Fibroblast of mammary gland (primary cell): ENCODE results near the gene LZIC.

Experiments
- DNase-seq: peaks from one replicate; pipeline ENCODE4 v3.0.0-alpha.2; 2010; ENCODE audit warnings: low read depth
- H3K4me3 ChIP-seq: 2 replicates; pipeline ENCODE4 v1.5.1; 2011; ENCODE audit warnings: low read depth, mild to moderate bottlenecking, low read length, moderate library complexity; ENCODE audit not compliant: control insufficient read depth
- CTCF ChIP-seq: conservative IDR thresholded peaks from 2 replicates; pipeline ENCODE4 v1.5.1; 2011; ENCODE audit warnings: low read depth, low read length, inconsistent platforms; ENCODE audit not compliant: control insufficient read depth, insufficient read depth

LZIC gene

DNA sequence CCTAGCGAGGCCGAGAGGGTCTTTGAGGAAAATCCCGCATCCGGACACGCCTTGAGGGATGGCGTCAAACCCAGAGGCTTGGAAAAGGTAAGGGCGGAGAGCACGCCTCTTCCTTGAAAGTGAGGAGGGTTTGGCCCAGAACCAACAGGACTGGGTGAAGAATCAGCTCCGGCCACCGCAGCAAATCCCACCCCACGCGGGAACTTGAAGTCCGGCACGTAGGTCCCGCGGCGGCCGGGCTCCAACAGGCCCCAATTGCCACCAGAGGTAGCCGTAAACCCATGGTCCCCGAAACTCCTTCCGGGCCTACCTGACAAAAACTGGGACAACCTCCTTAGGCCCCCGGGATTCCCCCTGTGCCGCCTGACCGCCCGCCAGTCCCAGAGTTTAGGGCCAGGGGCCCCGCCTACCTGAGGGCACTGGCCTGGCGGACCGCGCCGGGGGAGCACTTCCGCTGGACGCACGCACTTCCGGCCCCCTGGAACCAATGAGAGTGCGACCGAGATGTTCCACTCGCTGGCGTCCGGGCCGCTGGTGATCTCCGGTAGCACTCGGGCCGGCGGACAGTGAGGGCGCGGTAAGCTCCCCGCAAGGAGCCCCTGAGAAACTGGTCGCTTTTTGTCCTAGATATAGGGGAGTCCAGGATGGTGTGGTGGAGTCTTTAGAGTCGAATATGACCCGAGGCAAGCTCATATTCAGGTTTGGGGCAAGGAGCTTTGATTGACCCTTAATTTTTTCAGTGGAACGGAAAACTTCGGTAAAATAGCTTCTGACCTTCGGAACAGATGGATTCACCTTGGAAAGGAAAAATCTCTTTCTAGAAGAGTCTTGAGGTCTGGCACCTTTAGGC is at the start of gene LZIC, which contains the start of gene NMNAT1:
Gene LZIC, minus strand, starts transcription at position 453 of the 850 bp plus-strand sequence. CDS start 6,772 bp downstream, outside the sequence.
Gene NMNAT1, plus strand, starts transcription at position 537 of the 850 bp plus-strand sequence. CDS start 28,599 bp downstream, outside the sequence.
- peak; percentile 95 for DNase-seq
- TF ChIP-seq CTCF, result no peak

GRCh38 chr1:9992910-9993309 is 49.7 kb upstream of the LZIC start:
- H3K4me3 ChIP-seq, result no peak overlapping the region
- DNase-seq, result no peak
- no peak for TF ChIP-seq CTCF

More for the DNA sequence above, at the start of gene LZIC, which contains the start of gene NMNAT1:
- peak within 1 kb of the TSS; percentile 67 for H3K4me3 ChIP-seq

GRCh38 chr1:9990944-9991343 is 47.8 kb upstream of the LZIC start:
- TF ChIP-seq CTCF, result no peak
- H3K4me3 ChIP-seq, result no peak overlapping the region
- no peak for DNase-seq

- TF ChIP-seq CTCF, result no peak
Observed at GRCh38 chr1:9989773-9990172, 46.6 kb upstream of the LZIC start.

DNA sequence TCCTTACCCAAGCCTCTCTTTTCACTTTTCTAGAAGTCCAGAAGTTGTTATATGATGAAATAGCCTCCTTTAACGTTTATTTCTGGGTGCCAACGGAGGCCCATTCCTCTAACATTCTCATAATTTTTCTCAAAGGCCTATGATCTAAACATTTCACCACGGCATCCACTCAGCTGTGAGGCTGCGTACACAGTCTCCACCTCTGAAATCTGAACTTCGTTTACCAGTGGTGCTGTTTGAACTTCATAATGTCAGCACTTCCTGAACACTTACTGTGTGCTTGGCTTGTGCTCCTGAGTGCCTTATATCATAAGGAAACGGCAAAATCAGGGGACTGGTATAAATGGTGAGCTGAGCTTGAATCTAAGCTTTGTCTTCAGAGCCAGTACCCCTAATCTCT is 41.8 kb upstream of the LZIC start:
- H3K4me3 ChIP-seq, result no peak overlapping the region
- DNase-seq, result no peak
- no peak for TF ChIP-seq CTCF

More at GRCh38 chr1:9989773-9990172, 46.6 kb upstream of the LZIC start:
- H3K4me3 ChIP-seq, result no peak overlapping the region
- no peak for DNase-seq

GRCh38 chr1:9984253-9984652 is 41.1 kb upstream of the LZIC start:
- H3K4me3 ChIP-seq, result no peak overlapping the region
- DNase-seq, result no peak
- TF ChIP-seq CTCF, result no peak
